Measurements from ENCODE around the gene AMOTL2. TPM values are rescaled to one million over a fixed set of nuclear protein-coding genes. Genes with fewer than 3 reads are reported as not detected.

Gene AMOTL2
- total and polyA plus RNA-seq, 2 donors (not counting 1 experiment from before 2014, with no cell fraction given) = not detected

GRCh38 chr3:134393074-134393473, 18.8 kb upstream of the AMOTL2 start:
- Histone ChIP-seq H3K36me3 (replicated peaks in 1 of 2; ENCODE audit: control extremely low read depth in 1 of 2, control insufficient read depth in 1 of 2, extremely low read depth in 1 of 2, insufficient read depth in 2 of 2, low read length in 1 of 2) (no peaks in the 10 kb centered on the region), H3K4me2 (replicated peaks; ENCODE audit: low read depth, low read length, poor library complexity, severe bottlenecking) (no peak overlapping the region), H3K27me3 (replicated peaks in 1 of 4; ENCODE audit: control extremely low read depth in 1 of 4, control insufficient read depth in 3 of 4, insufficient read depth in 4 of 4, low read length in 3 of 4) (peaks cover 0 to 9% (median 0%) of the 10 kb centered on the region in 4 experiments), H3K9ac (ENCODE audit: low read length) (no peak overlapping the region), H3K79me2 (ENCODE audit: control insufficient read depth, insufficient read depth, low read length) (no peaks in the 10 kb centered on the region), H3K27ac (ENCODE audit: low read length in 2 of 2) (no peak overlapping the region), H3K9me3 (ENCODE audit: control extremely low read depth in 1 of 3, control insufficient read depth in 2 of 3, insufficient read depth in 1 of 3, low read length in 2 of 3) (peaks cover 0 to 3% (median 0%) of the 10 kb centered on the region in 3 donors), H3K4me3 (ENCODE audit: control extremely low read depth in 1 of 5, extremely low read depth in 1 of 5, insufficient read depth in 1 of 5, low read depth in 2 of 5, low read length in 4 of 5) (no peak overlapping the region), H3K4me1 (ENCODE audit: control insufficient read depth in 2 of 2, insufficient read depth in 2 of 2, low read length in 2 of 2) (no peaks in the 10 kb centered on the region), H4K20me1 (ENCODE audit: control insufficient read depth, insufficient read depth, low read length, poor library complexity, severe bottlenecking) (no peaks in the 10 kb centered on the region), H2AFZ (ENCODE audit: insufficient read depth, low read depth, low read length, poor library complexity, severe bottlenecking) (no peak overlapping the region)
- ChIA-PET CTCF (no interaction called here), POLR2A (no interaction called here)
- no peak for TF ChIP-seq EZH2 (IDR thresholded peaks at IDR 0.05; ENCODE audit: borderline replicate concordance, insufficient read depth, low read depth, low read length, poor library complexity, severe bottlenecking)
- TF ChIP-seq CTCF (IDR thresholded peaks at IDR 0.05) = no peak
- WGBS (ENCODE audit: insufficient coverage) = 0% methylated on average over 1 of the region's 2 CpGs
- intact Hi-C loops (cut with micrococcal nuclease) = no loop called here
- no peak overlapping the region for H3K4me3 Mint-ChIP-seq
- peaks cover 48% of the 10 kb centered on the region for H3K27me3 Mint-ChIP-seq
- ATAC-seq (ENCODE audit: low read depth) = no peak
- H3K9me3 Mint-ChIP-seq (ENCODE audit: insufficient read depth) = no peaks in the 10 kb centered on the region
- H3K27ac Mint-ChIP-seq = no peak overlapping the region
- no peaks in the 10 kb centered on the region for H3K4me1 Mint-ChIP-seq
- no peak for DNase-seq

GRCh38 chr3:134392336-134392983, 18.2 kb upstream of the AMOTL2 start:
- Histone ChIP-seq H4K20me1 (ENCODE audit: control insufficient read depth, insufficient read depth, low read length, poor library complexity, severe bottlenecking) (no peaks in the 10 kb centered on the region), H3K79me2 (ENCODE audit: control insufficient read depth, insufficient read depth, low read length) (no peaks in the 10 kb centered on the region), H3K9ac (ENCODE audit: low read length) (no peak overlapping the region), H3K9me3 (ENCODE audit: control extremely low read depth in 1 of 3, control insufficient read depth in 2 of 3, insufficient read depth in 1 of 3, low read length in 2 of 3) (peaks cover 0 to 3% (median 0%) of the 10 kb centered on the region in 3 donors), H3K4me2 (replicated peaks; ENCODE audit: low read depth, low read length, poor library complexity, severe bottlenecking) (no peak overlapping the region), H3K27me3 (replicated peaks in 1 of 4; ENCODE audit: control extremely low read depth in 1 of 4, control insufficient read depth in 3 of 4, insufficient read depth in 4 of 4, low read length in 3 of 4) (peaks cover 0 to 9% (median 0%) of the 10 kb centered on the region in 4 experiments), H2AFZ (ENCODE audit: insufficient read depth, low read depth, low read length, poor library complexity, severe bottlenecking) (no peak overlapping the region), H3K27ac (ENCODE audit: low read length in 2 of 2) (no peak overlapping the region), H3K4me3 (ENCODE audit: control extremely low read depth in 1 of 5, extremely low read depth in 1 of 5, insufficient read depth in 1 of 5, low read depth in 2 of 5, low read length in 4 of 5) (no peak overlapping the region), H3K4me1 (ENCODE audit: control insufficient read depth in 2 of 2, insufficient read depth in 2 of 2, low read length in 2 of 2) (no peaks in the 10 kb centered on the region), H3K36me3 (replicated peaks in 1 of 2; ENCODE audit: control extremely low read depth in 1 of 2, control insufficient read depth in 1 of 2, extremely low read depth in 1 of 2, insufficient read depth in 2 of 2, low read length in 1 of 2) (no peaks in the 10 kb centered on the region)
- H3K27ac Mint-ChIP-seq = no peak overlapping the region
- POLR2A ChIA-PET = no interaction called here
- H3K4me3 Mint-ChIP-seq = no peak overlapping the region
- H3K27me3 Mint-ChIP-seq = peaks cover 54% of the 10 kb centered on the region
- CTCF ChIA-PET = no interaction called here
- no CpG with 5 or more reads among the region's 1 CpG for WGBS (ENCODE audit: insufficient coverage)
- no peak for TF ChIP-seq EZH2 (IDR thresholded peaks at IDR 0.05; ENCODE audit: borderline replicate concordance, insufficient read depth, low read depth, low read length, poor library complexity, severe bottlenecking)
- no peak for TF ChIP-seq CTCF (IDR thresholded peaks at IDR 0.05)
- intact Hi-C loops (cut with micrococcal nuclease) = no loop called here
- ATAC-seq (ENCODE audit: low read depth) = no peak
- no peaks in the 10 kb centered on the region for H3K4me1 Mint-ChIP-seq
- H3K9me3 Mint-ChIP-seq (ENCODE audit: insufficient read depth) = no peaks in the 10 kb centered on the region
- no peak for DNase-seq
